ENCODE data around the gene COIL. TPM values are rescaled to one million over a fixed set of nuclear protein-coding genes. Genes with fewer than 3 reads are reported as not detected.

Gene COIL
- total RNA-seq, 1 donor, result 11.9 TPM

- H3K4me1 ChIP-seq (ENCODE audit: insufficient read depth, low read length), result peaks cover 14% of the 10 kb centered on the region
- no peak overlapping the region for H3K4me3 ChIP-seq (ENCODE audit: insufficient read depth, low read length)
- peaks cover 18% of the 10 kb centered on the region for H3K79me2 ChIP-seq (ENCODE audit: insufficient read depth, low read length)
- H3K27me3 ChIP-seq (ENCODE audit: insufficient read depth, low read length), result no peaks in the 10 kb centered on the region
- no peak overlapping the region for H3K27ac ChIP-seq (ENCODE audit: low read depth, low read length)
- H3K9me3 ChIP-seq (ENCODE audit: low read depth, low read length), result no peaks in the 10 kb centered on the region
- TF ChIP-seq CTCF (IDR thresholded peaks at IDR 0.05; ENCODE audit: extremely low read depth, low read depth, low read length), result no peak
- peaks cover 55% of the 10 kb centered on the region for H3K36me3 ChIP-seq (ENCODE audit: insufficient read depth, low read length)
- no peak overlapping the region for H3K4me2 ChIP-seq (ENCODE audit: insufficient read depth, low read length)
- peaks cover 4% of the 10 kb centered on the region for H4K20me1 ChIP-seq (ENCODE audit: insufficient read depth, low read length)
- DNase-seq (ENCODE audit: insufficient read length, low spot score, missing footprints), result no peak
- no peak overlapping the region for H2AFZ ChIP-seq (ENCODE audit: low read length)
Observed at GRCh38 chr17:56899403-56899802, 61.4 kb downstream of the COIL start.

- TF ChIP-seq CTCF (IDR thresholded peaks at IDR 0.05; ENCODE audit: extremely low read depth, low read depth, low read length), result no peak
- no peak for DNase-seq (ENCODE audit: insufficient read length, low spot score, missing footprints)
- H3K36me3 ChIP-seq (ENCODE audit: insufficient read depth, low read length), result peaks cover 51% of the 10 kb centered on the region
- no peaks in the 10 kb centered on the region for H3K27me3 ChIP-seq (ENCODE audit: insufficient read depth, low read length)
- peaks cover 18% of the 10 kb centered on the region for H3K79me2 ChIP-seq (ENCODE audit: insufficient read depth, low read length)
- peaks cover 2% of the 10 kb centered on the region for H4K20me1 ChIP-seq (ENCODE audit: insufficient read depth, low read length)
- peaks cover 14% of the 10 kb centered on the region for H3K4me1 ChIP-seq (ENCODE audit: insufficient read depth, low read length)
- H3K4me3 ChIP-seq (ENCODE audit: insufficient read depth, low read length), result no peak overlapping the region
- no peaks in the 10 kb centered on the region for H3K9me3 ChIP-seq (ENCODE audit: low read depth, low read length)
- no peak overlapping the region for H3K4me2 ChIP-seq (ENCODE audit: insufficient read depth, low read length)
- H3K27ac ChIP-seq (ENCODE audit: low read depth, low read length), result no peak overlapping the region
- no peak overlapping the region for H2AFZ ChIP-seq (ENCODE audit: low read length)
Observed at GRCh38 chr17:56898874-56899273, 62.0 kb downstream of the COIL start.

GRCh38 chr17:56897646-56898424, 63.0 kb downstream of the COIL start:
- Histone ChIP-seq H3K27ac (ENCODE audit: low read depth, low read length) (no peak overlapping the region), H3K4me2 (ENCODE audit: insufficient read depth, low read length) (no peak overlapping the region), H3K4me3 (ENCODE audit: insufficient read depth, low read length) (no peak overlapping the region), H2AFZ (ENCODE audit: low read length) (no peak overlapping the region), H3K9me3 (ENCODE audit: low read depth, low read length) (no peaks in the 10 kb centered on the region), H3K27me3 (ENCODE audit: insufficient read depth, low read length) (no peaks in the 10 kb centered on the region), H3K79me2 (ENCODE audit: insufficient read depth, low read length) (peaks cover 18% of the 10 kb centered on the region), H3K4me1 (ENCODE audit: insufficient read depth, low read length) (peaks cover 13% of the 10 kb centered on the region), H4K20me1 (ENCODE audit: insufficient read depth, low read length) (peaks cover 2% of the 10 kb centered on the region), H3K36me3 (ENCODE audit: insufficient read depth, low read length) (peaks cover 55% of the 10 kb centered on the region)
- DNase-seq (ENCODE audit: insufficient read length, low spot score, missing footprints), result no peak
- no peak for TF ChIP-seq CTCF (IDR thresholded peaks at IDR 0.05; ENCODE audit: extremely low read depth, low read depth, low read length)

GRCh38 chr17:56896968-56897359, 63.9 kb downstream of the COIL start:
- Histone ChIP-seq H3K9me3 (ENCODE audit: low read depth, low read length) (no peaks in the 10 kb centered on the region), H4K20me1 (ENCODE audit: insufficient read depth, low read length) (peaks cover 2% of the 10 kb centered on the region), H3K4me3 (ENCODE audit: insufficient read depth, low read length) (no peak overlapping the region), H3K4me2 (ENCODE audit: insufficient read depth, low read length) (no peak overlapping the region), H3K4me1 (ENCODE audit: insufficient read depth, low read length) (peaks cover 4% of the 10 kb centered on the region), H3K79me2 (ENCODE audit: insufficient read depth, low read length) (peaks cover 17% of the 10 kb centered on the region), H3K27me3 (ENCODE audit: insufficient read depth, low read length) (no peaks in the 10 kb centered on the region), H3K36me3 (ENCODE audit: insufficient read depth, low read length) (peaks cover 59% of the 10 kb centered on the region), H3K27ac (ENCODE audit: low read depth, low read length) (no peak overlapping the region), H2AFZ (ENCODE audit: low read length) (no peak overlapping the region)
- no peak for DNase-seq (ENCODE audit: insufficient read length, low spot score, missing footprints)
- no peak for TF ChIP-seq CTCF (IDR thresholded peaks at IDR 0.05; ENCODE audit: extremely low read depth, low read depth, low read length)
